ENCODE data around the gene CLEC3A.
"Not testable (repeated sequence)": the region's sequence is repeated elsewhere in the genome, so short reads cannot be mapped to it uniquely, and the experiment has no call there.

CLEC3A gene, protein sequence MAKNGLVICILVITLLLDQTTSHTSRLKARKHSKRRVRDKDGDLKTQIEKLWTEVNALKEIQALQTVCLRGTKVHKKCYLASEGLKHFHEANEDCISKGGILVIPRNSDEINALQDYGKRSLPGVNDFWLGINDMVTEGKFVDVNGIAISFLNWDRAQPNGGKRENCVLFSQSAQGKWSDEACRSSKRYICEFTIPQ

DNA sequence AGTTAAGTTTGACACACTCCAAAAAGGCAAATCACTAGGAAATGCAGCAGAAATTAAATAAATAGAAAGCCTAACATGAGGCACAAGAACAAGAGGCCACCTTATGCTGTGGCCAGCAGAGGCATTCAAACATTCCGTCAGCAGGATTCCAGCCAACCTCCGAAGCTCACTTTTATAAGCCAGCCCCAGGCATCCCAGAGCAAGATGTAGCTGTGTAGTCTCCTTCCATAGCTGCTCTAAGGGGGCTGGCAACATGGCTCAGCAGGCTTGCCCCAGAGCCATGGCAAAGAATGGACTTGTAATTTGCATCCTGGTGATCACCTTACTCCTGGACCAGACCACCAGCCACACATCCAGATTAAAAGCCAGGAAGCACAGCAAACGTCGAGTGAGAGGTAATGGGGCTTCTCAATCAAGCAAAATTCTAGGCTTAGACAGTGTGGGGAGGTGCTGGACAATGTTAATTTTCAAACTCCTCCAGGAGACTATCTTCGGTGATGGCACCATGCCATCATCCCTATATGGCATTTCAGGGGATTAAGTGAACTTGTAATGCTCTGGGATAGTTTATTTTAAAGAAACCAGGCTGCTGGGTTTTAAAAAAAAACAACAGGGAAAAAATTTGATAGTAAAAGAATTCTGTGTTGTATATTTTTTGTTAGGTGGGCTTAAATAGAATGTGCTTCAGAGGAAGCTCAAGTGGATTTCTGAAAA lies at the start of gene CLEC3A:
CLEC3A (plus strand) TSS at position 202 of the 714 bp plus-strand sequence; CDS start at position 281, 79 bp downstream.
- DNase-seq = no peak

DNA sequence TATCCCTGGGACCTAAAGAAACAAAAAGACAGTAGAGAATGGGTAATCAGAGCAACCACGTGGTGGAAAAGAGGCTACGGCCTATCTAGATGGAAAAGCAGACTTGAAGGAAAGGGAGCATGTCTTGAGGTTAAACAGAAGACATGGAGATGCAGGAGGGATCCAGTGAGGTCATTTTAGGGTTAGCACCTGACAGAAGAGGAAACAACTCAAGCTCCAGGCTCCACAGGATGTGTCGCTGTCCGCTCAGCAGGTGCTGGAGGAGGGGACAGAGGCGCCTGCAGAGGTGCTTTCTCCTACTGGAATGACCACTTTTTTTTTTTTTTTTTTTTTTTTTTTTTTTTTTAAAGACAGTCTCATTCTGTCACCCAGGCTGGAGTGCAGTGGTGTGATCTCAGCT lies 47.5 kb upstream of the CLEC3A start:
- no peak for DNase-seq

DNA sequence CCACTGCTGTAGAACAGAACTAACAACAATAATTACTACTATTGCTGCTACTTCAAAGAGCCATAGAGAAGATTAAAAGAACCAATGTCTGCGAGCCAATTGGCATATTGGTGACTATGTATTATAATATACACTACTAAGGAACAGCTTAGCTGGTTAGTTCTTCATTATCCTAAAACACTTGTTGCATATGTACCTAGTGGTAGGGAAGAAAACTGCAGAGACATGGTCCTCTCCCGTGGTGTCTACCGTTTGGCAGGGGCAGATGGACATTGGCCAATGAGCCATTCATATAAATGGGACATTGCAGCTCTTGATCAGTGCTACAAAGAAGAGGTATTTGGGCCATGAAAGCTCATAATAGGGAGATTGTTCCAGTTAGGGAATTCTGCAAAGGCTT lies 46.4 kb upstream of the CLEC3A start:
- no peak for DNase-seq

DNA sequence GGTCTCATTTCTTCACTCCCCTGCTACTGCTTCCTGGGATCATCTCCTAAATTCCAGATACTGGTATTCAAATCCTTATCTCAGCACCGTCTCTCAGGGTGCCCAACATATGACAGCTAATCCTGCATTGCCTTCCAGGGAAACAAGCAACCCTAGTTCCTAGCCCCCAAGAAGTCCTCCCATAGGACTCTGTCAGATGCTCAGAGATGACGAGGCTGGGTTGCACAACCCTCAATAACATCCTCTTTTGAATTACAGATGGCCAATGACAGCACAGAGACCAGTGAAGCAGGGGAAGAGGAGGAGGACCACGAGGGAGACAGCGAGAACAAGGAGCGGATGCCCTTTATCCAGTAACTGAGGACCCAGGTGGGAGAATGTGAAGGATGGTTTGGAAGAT lies 45.0 kb upstream of the CLEC3A start:
- no peak for DNase-seq

DNA sequence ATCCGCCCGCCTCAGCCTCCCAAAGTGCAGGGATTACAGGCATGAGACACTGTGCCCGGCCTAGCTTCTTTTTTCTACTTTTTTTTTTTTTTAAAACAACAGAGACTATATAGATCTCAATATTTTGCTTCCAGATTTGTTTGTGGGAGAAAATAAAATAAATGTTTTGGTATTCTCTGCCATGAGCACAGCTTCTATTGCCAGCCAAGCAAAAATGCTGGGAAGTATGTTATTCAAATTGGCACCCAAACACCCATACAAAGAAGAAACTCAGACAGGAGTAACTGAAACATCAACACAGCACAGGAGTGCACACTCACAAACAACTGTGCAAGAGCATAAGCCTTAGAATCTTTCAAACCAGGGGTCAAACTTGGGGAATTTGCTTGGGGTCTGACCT lies 37.2 kb upstream of the CLEC3A start:
- no peak for DNase-seq

DNA sequence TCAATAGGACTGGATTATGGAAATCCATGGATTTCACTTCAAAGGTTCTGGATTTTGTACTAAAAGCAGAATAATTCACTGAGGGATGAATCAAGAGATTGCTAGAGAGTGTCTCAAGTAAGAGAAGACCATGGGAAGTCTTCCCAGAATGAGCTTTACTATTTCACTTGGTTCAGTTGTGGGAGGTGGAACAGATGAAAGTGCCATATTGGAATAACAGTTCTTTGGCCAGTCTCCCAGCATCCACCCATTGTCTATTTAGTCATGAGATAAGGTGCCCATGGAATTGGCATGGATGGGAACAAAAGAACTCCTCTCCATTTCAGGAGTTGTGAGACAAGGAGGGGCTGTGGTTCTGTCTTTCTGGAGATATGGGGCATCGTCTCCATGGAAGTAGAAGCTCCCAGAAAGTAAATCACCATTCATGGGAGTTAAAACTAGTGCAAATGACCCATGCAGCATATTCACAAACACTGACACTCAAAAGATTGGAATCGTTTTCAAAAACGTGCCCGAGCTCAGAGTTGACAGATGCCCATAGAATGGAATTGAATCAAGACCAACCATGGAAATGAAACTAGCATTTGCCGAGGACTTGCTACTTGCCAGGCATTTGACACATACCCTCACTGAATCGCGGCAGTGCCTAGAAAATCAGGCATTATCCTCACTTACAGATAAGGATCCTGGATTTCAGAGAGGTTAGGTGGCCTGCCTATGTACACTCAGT lies 36.2 kb upstream of the CLEC3A start:
- DNase-seq = no peak

DNA sequence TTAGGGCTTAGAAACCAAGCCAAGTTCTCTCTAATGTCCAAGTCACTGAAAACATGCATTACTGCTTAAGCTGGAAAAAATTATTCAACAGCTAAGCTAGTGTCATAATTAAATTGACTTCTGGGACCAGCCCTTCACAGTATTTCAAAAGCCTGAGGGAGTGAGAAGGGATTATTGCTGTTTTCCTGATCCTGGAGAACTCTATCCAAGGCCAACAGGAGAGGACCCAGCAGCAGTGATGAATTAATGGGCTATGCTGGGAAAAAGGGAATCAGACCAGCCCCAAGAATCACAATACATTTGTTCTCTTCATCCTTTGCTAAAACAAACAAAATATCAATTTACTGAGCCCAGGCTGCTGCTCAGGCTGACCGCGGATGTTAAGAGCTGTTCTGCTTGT lies 34.5 kb upstream of the CLEC3A start:
- DNase-seq = no peak

DNA sequence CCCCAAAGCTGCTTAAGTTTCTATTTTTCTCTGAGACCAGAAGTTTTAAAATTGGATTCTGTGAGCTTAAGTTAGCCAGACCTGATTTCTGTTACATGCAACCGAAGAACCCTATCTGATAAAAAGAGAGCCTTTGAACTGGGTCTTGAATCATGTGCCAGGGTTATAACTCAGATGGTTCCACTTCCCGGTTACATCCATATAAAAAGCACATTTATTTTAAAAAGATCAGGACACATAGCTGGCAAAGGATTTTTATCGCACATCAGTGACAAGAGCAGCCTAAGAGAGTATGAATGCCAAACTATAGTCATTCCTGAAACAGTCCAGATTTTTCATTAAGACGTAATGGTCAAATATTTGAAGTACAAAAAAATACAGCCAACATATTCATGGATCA lies 32.5 kb upstream of the CLEC3A start:
- DNase-seq = no peak

DNA sequence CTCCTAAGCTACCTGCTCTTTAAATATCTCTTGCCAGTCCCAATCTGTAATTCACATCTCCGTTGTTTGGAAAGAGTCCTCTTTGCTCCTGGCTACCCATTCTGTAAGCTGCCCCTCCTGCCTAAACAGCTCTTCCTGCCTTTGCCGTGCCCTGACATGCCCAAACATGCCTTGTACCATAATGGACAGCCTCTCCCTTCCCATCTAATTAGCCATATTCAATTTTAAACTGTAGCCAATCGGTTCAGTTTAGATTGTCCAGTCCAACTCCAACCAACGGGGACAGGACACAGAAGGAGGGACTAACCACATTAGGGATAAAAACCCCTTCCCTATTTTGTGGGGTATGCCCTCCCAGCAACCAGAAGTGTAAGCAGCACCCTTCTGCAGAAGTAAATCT lies 30.6 kb upstream of the CLEC3A start:
- DNase-seq = no peak

DNA sequence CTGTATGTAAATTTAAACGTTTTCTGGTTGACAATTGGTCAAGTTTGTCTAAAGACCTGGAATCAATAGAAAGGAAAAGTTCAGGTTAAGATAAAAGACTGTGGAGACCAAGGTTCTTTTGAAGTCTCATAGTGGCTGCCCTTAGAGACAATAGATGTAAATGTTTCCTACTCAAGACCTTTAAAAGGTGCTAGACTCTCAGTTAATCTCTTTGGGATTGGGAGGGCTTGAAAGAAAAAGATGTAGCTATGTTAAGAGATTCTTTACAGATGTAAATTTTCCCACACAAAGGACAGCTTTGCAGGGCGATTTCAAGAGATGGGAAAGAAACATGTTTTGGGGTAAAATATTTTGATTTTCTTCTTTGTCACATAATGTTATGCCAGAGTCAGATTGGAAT lies 30.0 kb upstream of the CLEC3A start:
- not testable (repeated sequence) for DNase-seq

DNA sequence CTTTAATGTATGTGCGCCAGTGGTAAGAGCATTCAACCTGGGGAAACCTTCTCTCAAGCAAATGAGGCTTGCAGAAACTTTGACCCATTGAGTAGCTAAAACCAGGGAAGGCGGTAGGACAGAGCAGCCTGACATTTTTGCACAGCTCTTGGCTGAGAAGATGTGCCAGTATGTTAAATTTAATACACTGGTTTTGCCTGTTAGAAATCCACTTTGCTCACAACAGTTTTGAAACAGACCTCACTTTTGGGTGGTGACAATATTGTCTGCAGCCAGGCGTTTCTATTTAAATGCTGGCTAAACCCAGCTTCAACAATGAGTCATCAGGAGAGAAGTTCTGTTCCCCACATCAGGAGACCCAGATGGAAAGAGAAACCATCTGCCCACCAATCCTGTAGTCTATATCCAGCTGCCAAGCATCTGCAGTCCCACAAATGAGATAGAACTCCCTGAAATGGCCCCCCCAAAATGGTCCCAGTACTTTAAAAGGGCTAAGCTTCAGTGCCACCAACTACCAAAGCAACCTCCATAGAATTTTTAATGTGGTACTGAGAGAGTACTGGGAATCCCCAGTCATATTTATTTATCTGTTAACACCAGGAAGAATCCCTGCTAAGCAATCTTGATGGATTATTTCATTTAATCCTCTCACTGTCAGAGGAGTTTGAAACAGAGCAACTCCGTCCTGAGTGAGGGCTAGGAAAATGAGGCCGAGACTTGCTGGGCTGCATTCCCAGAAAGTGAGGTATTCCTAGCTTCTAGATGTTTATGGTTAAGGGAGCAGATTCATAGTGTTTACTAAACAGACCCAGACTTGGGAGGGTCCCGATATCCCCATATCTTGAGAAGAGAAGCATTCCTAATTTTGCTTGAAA lies 29.0 kb upstream of the CLEC3A start:
- DNase-seq = no peak

DNA sequence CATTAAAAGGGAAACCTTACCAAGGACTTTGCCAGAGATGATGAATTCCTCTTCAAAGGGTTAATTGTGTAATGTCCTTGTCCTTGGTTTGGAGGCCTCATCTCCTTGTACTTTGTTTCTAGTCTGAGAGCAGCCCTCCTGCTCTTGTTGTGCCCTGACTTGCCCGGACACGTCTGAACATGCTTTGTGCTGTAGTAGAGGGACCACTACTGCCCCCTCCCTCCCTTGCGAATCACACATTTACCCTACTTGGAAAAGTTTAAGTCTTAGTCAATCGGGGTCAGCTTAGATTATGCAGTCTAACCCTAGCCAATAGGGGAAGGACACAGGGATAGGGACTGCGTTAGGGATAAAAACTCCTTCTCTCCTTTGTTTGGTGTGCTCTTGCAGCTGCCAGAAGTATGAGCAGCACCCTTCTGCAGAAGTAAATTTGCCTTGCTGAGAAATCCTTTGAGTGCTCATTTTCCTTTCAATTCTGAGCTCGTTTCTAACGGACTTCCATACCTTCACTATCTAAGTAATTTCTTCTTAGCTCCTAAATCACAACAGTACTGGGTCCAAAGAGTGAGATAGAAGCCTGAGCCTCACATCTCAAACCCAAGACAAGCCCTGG lies 26.4 kb upstream of the CLEC3A start:
- DNase-seq = no peak

DNA sequence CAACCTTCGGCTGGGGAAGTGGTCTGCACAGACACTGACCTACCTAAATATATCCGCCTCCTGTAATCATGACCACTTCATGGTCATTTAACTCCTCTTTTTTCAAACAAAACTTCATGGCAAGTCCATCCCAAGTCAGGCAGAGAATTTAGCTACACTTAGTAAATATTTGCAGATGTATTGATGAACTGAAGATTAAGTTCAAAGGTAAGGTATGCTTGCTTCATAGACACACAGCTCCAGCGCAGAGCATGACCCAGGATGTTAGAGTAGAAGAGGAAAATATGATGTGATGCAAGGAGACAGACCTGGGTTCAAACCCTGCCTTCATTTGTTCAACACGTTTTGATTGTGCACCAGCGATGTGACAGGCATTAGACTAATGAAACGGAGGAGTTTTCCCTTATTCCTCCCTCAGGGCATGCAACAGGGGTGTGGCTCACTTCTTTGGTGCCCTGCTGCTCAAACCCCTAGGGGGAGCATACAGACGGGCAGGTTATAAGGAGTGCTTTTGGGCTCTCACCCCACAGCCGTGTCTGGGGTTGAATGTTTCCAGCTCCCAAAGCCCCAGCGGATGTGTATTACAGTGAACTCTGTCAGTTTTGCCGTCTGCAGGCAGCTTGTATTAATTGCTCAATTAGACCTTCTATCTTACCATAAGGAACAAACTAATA lies 23.9 kb upstream of the CLEC3A start:
- DNase-seq = no peak

DNA sequence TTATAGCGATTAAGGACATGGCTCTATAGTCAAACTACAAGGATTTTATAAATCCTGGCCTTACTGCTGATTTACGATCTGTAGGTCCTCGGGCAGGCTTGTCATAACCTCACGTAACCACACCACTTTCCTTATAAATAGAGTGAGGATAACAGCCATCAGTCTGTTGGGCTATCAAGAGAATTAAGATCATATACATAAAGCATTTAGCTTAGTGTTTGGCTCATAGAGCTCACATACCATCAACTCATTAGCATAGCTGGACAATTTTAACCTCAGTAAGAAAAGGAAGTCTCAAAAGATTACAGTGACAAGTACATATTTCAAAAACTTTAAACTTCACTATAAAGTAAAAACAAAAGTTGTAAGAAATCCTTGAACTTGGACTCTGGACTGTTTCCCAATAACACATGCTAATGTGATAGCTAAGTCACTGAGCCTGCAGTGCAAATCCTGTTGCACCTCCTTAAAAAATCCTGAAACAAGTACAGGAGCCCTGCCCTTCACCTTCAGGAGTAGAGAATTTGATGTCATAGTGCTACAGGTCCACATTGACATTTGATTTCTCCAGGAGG lies 20.8 kb upstream of the CLEC3A start:
- DNase-seq = no peak

DNA sequence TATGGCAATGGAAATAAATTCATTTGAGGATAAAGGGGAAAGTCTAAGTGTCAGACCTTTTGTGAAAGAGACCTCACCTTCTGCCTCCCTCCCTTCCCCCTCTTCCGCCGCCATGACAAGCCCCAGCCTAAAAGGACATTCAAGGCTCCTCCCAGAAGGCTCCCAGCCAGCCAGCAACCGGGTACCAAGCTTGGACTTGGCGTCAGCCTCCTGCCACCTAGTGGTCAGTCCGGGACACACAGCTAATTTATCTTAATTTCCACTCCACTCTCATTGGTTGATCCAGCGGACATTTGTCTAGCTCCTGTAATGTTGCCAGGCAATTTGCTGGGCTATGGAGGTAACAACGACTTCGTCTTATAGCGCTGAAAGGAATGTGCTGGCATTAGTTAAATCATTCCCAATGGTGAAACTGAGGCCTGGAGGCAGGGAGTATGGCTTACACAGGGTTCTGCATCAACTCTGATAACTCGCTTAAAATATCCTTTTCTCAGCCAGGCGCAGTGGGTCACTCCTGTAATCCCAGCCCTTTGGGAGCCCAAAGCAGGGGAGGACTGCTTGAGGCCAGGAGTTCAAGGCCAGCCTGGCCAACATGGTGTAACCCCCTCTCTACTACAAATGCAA lies 19.3 kb upstream of the CLEC3A start:
- DNase-seq = peak; percentile 69

DNA sequence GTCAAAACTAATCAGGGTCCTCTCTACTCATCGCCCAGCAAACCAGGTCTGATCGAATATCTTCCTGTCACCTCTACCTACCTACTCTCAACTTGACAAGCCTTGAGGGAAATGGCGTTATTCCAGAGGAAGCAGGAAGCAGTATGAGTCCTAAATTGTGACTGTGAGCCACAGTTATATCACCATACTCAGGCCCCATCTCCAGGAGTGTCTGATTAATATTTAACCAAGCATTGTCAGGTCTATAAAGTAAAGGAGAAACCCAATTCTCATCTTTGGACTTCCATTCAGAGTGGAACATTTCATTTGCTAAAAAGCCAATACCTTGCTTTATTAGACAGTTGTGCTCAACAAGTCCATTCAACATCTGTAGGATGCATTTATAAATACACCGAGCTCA lies 17.8 kb upstream of the CLEC3A start:
- no peak for DNase-seq

DNA sequence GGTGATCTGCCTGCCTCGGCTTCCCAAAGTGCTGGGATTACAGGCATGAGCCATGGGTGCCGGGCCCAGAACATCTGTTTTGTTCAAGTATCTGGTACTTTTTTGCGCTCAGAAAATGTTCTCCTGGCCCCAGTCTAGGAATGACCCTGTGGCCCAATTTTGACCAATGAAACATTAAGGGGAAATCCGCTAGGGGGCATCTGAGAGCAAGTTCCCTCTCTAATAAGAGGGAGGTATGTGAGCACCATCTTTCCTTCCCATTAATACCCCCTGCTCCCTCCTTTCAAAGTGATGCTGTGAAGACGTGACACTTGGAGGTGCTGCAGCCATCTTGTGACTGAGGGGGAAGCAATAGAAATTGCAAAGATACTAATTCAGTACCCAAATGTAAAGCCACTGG lies 16.5 kb upstream of the CLEC3A start:
- DNase-seq = peak; percentile 1

DNA sequence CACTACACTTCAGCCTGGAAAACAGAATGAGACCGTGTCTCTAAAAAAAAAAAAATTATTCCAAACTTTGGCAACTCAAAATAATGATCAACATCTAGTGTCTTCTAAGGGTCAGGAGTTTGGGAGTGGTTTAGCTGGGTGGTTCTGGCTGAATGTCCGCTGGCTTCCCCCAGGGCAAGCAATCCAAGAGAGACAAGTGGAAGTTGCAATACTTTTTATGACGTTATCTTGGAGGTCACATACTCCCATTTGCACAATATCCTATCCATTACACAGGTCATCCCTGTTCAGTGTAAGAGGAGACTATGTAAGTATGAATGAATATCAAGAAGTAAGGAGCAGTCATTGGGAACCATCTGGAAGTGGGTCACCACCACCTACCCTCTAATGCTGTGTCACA lies 15.2 kb upstream of the CLEC3A start:
- no peak for DNase-seq

DNA sequence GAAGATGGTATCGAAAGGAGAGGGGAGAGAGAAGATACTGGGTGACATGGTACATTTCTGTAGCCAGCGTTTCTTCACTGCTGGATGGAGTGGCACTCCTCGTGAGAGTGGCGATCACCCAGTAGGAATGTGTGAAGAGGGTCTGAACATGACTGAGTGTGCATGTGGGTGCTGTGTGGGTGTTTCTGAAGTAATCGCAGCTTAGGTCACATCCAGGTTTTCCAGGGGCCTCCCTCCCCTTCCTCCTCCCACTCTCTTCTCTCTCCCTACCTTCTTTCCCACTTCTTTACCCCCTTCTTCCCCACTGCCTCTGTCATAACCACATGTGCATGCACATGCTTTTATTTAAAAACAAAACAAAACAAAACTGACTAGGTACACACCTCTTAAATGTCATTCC lies 1.8 kb downstream of the CLEC3A start:
- no peak for DNase-seq

DNA sequence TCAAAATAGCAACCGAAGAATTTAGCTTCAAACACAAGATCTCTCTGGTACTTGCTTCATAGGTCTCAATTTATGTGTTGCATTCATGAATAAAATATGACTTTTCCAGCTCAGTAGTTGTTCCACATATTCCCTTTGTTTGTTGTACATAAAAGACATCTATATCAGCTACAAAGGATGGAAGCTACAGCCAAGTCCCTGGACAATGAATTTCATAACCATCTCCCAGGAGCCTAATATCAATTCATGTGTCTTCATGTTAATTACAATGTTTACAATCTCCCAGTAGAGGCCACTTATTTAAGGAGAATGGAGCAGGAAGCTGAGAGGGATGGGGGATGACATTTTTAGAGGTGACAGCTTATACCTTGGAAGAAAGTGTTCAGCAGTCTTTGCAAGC lies 3.3 kb downstream of the CLEC3A start:
- DNase-seq = no peak

DNA sequence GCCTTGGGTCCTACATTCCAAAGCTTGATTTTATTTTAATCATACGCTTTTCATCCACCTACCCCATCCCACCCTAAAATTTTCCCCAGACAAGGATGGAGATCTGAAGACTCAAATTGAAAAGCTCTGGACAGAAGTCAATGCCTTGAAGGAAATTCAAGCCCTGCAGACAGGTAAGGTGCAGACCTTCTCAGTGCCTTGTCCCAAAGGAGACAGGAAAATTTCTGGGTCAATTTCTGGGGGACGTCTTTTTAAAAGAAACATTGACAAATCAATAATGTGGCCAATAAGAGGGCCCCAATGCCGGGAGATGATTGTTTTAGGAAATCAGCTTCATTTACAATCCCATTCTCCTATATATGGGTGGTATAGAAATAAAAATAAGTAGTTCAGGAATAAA lies 5.7 kb downstream of the CLEC3A start:
- DNase-seq = no peak
